T-cell (primary cell): ENCODE results near the gene ZNF221. TPM values are rescaled to one million over a fixed set of nuclear protein-coding genes. Genes with fewer than 3 reads are reported as not detected.
A peak's percentile ranks its signal among the peaks of the same experiment; 100 is the strongest.

Experiments used
- ATAC-seq, 4 experiments: fragments of 200-7000 bp in 3 of 4; fragments of 150-1000 bp in 1 of 4; cut with Tn5 transposase; replicated peaks in 1 of 4; 1 replicate in 3 of 4; 2 replicates in 1 of 4; pipeline ENCODE4 v1.10.0; 2021; ENCODE audit warnings: moderate library complexity in 3 of 4, mild to moderate bottlenecking in 2 of 4, moderate number of reproducible peaks in 1 of 4
- CTCF ChIA-PET, 2 donors: fragments of 300-600 bp; sonication (Branson Sonifier 250); formaldehyde crosslinking; loops; one replicate each; lab custom pipeline; 2022; ENCODE audit warnings: antibody characterized with exemption in 2 of 2; lab: Charles Lee
- POLR2A ChIA-PET, 2 donors: fragments of 300-600 bp; sonication (Branson Sonifier 250); formaldehyde crosslinking; loops; one replicate each; lab custom pipeline; 2022; ENCODE audit warnings: antibody characterized with exemption in 2 of 2; lab: Charles Lee
- DNase-seq, 35 experiments: peaks; one replicate each; pipeline versions ENCODE4 v3.0.0 to v3.0.0-alpha.2; 2013 to 2023
- H3K27ac ChIP-seq: one replicate; pipeline ENCODE4 v1.5.1; 2013; ENCODE audit warnings: low read length
- H3K27me3 ChIP-seq, 2 experiments: replicated peaks in 1 of 2; 1 replicate in 1 of 2; 2 replicates in 1 of 2; pipeline versions ENCODE4 v1.6.1 to v1.7.0; 2013; ENCODE audit warnings: low read length in 1 of 2, mixed read lengths in 1 of 2; ENCODE audit not compliant: control insufficient read depth in 2 of 2, insufficient read depth in 2 of 2; ENCODE audit errors: extremely low read depth in 1 of 2
- H3K36me3 ChIP-seq, 2 donors: 1 replicate in 1 of 2; 2 replicates in 1 of 2; pipeline versions ENCODE4 v1.6.1 to v1.7.0; 2013; ENCODE audit warnings: low read length in 1 of 2; ENCODE audit not compliant: control insufficient read depth in 2 of 2, insufficient read depth in 1 of 2; ENCODE audit errors: extremely low read depth in 1 of 2
- H3K4me1 ChIP-seq, 2 experiments: 1 replicate in 1 of 2; 2 replicates in 1 of 2; pipeline versions ENCODE4 v1.6.1 to v1.7.0; 2013; ENCODE audit warnings: low read length in 2 of 2, mixed read lengths in 1 of 2; ENCODE audit not compliant: insufficient read depth in 2 of 2, control insufficient read depth in 1 of 2; ENCODE audit errors: extremely low read depth in 1 of 2
- H3K4me3 ChIP-seq, 2 donors: 1 replicate in 1 of 2; 2 replicates in 1 of 2; pipeline versions ENCODE4 v1.5.1 to v1.7.0; 2013; ENCODE audit warnings: mild to moderate bottlenecking in 2 of 2, low read length in 1 of 2, moderate library complexity in 1 of 2; ENCODE audit not compliant: control insufficient read depth in 1 of 2; ENCODE audit errors: extremely low read depth in 1 of 2
- H3K9me3 ChIP-seq: 2 replicates; pipeline ENCODE4 v1.7.0; 2013
- H3K27ac Mint-ChIP-seq, 2 donors: one replicate each; pipeline ENCODE4 v1.8.0; 2020 to 2021; ENCODE audit warnings: mild to moderate bottlenecking in 2 of 2, mixed read lengths in 2 of 2
- H3K27me3 Mint-ChIP-seq, 2 donors: one replicate each; pipeline ENCODE4 v1.8.0; 2021 to 2022; ENCODE audit warnings: mixed read lengths in 2 of 2
- H3K36me3 Mint-ChIP-seq: one replicate; pipeline ENCODE4 v1.8.0; 2021; ENCODE audit warnings: mixed read lengths
- H3K4me1 Mint-ChIP-seq, 3 donors: one replicate each; pipeline ENCODE4 v1.8.0; 2020 to 2022; ENCODE audit warnings: mixed read lengths in 3 of 3, mild to moderate bottlenecking in 1 of 3
- H3K4me3 Mint-ChIP-seq, 3 donors: one replicate each; pipeline ENCODE4 v1.8.0; 2020 to 2022; ENCODE audit warnings: mild to moderate bottlenecking in 3 of 3, mixed read lengths in 3 of 3, moderate library complexity in 3 of 3
- H3K9me3 Mint-ChIP-seq, 3 donors: one replicate each; pipeline ENCODE4 v1.8.0; 2020 to 2022; ENCODE audit warnings: mixed read lengths in 3 of 3
- WGBS: methylation state at CpG from one replicate; pipeline ENCODE4 v1.1.5; 2013; ENCODE audit warnings: missing lambda C conversion rate; ENCODE audit not compliant: insufficient coverage; 5-methylcytosine and 5-hydroxymethylcytosine counted together
- total RNA-seq, 35 experiments: library from RNA in 6 of 35; stranded (reverse) in 6 of 35; fragments of 120-200 nt in 1 of 35; gene quantifications; one replicate each; pipeline versions ENCODE4 v1.2.1 to v1.2.4 and lab custom pipeline; 2013 to 2026

The ZNF221 gene
- 1 to 10 TPM in 4 of 5 donors, under 1 TPM in 1; 0.77 to 3.0 (median 1.6) TPM for total RNA-seq
- 2.8 TPM for total RNA-seq (2013)
- total RNA-seq (lab: John Stamatoyannopoulos, UW) = 0.08 to 4.2 (median 0.85) reads per million in 29 experiments

DNA sequence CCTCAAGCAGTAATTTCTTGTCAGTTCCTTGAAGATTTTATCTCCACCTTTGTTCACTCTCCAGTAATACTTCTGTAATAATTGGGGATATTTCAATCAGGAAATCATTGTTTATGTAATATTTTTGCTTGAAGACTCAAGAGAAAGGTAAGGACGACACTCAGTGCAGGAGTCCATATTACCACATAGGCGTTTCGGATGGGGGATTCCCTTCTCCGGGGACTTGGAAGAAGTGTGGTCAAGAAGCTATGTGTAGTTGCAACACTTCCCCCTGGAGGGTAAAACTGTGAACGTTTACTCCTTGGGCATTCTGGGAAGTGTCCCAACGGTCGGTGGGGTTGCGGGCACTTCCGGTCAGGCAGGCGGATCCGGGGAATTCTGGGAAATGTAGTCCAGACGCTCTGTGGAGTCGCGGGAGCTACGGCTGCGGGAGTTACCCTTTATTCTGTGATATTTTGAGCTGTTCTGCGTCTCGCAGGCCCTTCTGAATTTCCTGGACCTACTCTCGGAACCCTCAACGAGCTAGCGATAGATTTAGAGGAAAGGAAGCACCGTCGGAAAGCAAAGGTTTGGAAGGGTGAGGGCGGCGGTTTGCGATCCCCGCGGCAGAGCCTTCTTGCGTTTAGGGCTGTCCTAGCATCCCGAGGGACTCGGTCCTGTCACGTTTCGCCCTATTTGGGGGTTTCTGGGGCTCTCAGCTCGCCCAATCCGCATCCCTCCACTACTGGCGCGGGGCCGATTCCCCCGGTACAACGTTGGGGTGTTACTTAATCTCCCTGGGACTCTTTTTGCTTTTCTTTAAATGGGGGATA lies at the start of gene ZNF221:
Gene ZNF221, plus strand, starts transcription at position 395 of the 812 bp plus-strand sequence. CDS start 11,499 bp downstream, outside the sequence.
- ChIA-PET CTCF (interaction anchor here in 1 of 2 donors (1.3 kb wide), 1 partner anchor 16 kb away, joined by 5 read pairs; the partner anchor contains the start of gene ZNF45), POLR2A (interaction anchor here in 1 of 2 donors (0.6 kb wide), 1 partner anchor 98 kb away, joined by 3 read pairs; no protein-coding TSS in a partner anchor)
- Histone ChIP-seq H3K4me1 (peaks cover 0 to 9% of the 10 kb centered on the region in 2 experiments), H3K27me3 (peaks cover 0 to 4% of the 10 kb centered on the region in 2 experiments), H3K27ac (peak within 1 kb of the TSS; percentile 14), H3K9me3 (no peaks in the 10 kb centered on the region), H3K36me3 (no peaks in the 10 kb centered on the region), H3K4me3 (peak within 1 kb of the TSS; percentile 73 to 75)
- H3K4me3 Mint-ChIP-seq = peak within 1 kb of the TSS; percentile 95 to 97 (median 96)
- H3K27me3 Mint-ChIP-seq = peaks cover 22 to 30% of the 10 kb centered on the region in 2 donors
- peaks cover 10 to 14% (median 12%) of the 10 kb centered on the region in 3 donors for H3K4me1 Mint-ChIP-seq
- peak within 1 kb of the TSS; percentile 84 to 89 for H3K27ac Mint-ChIP-seq
- peaks cover 26% of the 10 kb centered on the region for H3K36me3 Mint-ChIP-seq
- ATAC-seq (peak; percentile 55 to 87 (median 79)), DNase-seq (peak in 32 of 35 experiments; percentile 1 to 73 (median 20))
- H3K9me3 Mint-ChIP-seq = peaks cover 24 to 50% (median 31%) of the 10 kb centered on the region in 3 donors
- WGBS = 4% methylated on average over 22 of the region's 40 CpGs

DNA sequence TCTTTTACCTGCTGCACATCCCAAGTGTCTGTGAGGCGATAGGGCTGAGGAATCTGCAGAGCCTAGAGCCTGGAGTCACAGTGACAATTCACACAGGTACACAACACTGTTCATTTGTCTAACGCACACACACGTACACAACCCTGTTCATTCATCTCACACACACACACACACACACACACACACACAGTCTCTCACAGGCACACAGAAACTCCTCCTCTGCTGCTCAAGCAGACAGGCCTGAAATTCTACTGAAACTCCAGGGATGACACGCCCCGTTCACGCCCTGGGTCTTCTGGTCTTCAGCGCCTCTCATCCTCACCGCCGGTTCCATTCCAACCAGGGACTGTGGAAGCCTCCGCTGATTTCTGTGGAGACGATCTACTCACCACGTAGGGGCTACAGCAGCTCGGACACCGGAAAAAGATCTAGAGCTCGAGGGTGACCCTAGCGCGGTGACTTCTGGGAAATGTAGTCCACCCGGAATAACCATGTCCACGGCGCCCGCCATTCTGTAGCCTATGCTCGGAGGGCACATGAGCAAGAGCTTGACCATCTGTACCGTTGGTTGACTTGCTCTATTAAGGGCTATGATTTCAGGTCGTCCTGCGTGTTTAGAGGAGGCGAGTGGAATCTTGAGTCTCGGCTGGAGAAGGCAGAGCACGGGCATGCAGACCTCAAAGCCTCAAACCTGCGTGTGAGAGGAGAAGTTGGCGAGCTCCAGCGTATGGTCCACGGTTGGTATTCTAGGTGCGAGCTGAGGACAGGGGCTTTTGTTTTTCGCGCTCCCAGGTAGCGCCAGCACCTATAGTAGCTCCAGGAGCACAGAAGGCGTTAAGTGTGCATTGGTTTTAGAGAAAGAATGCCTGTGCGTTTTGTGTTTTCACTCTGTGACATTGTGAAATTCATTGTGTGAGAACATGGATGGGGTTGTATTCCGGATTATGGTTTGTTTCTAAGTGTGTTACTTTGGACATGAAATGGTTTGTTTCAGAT lies 49.3 kb upstream of the ZNF221 start:
- peak overlapping the region; percentile 90 to 96 (median 90) for H3K4me3 Mint-ChIP-seq
- 19% methylated on average over 37 of the region's 39 CpGs for WGBS
- H3K36me3 Mint-ChIP-seq = peaks cover 53% of the 10 kb centered on the region
- ChIA-PET CTCF (interaction anchor here in 1 of 2 donors (0.6 kb wide), 1 partner anchor 74 kb away, joined by 3 read pairs; no protein-coding TSS in a partner anchor), POLR2A (no interaction called here)
- peaks cover 41 to 67% (median 45%) of the 10 kb centered on the region in 3 donors for H3K9me3 Mint-ChIP-seq
- Histone ChIP-seq H3K4me3 (peak overlapping the region; percentile 64 to 93), H3K9me3 (peaks cover 12% of the 10 kb centered on the region), H3K4me1 (peaks cover 5 to 16% of the 10 kb centered on the region in 2 experiments), H3K36me3 (no peaks in the 10 kb centered on the region), H3K27ac (peak overlapping the region; percentile 36), H3K27me3 (no peaks in the 10 kb centered on the region)
- ATAC-seq (peak; percentile 86 to 98 (median 94)), DNase-seq (peak in 34 of 35 experiments; percentile 16 to 72 (median 42))
- no peaks in the 10 kb centered on the region for H3K27me3 Mint-ChIP-seq
- H3K27ac Mint-ChIP-seq = peak overlapping the region; percentile 38 to 87
- H3K4me1 Mint-ChIP-seq = peaks cover 24 to 26% (median 26%) of the 10 kb centered on the region in 3 donors

- peak overlapping the region; percentile 90 to 96 (median 90) for H3K4me3 Mint-ChIP-seq
- ChIA-PET POLR2A (no interaction called here), CTCF (no interaction called here)
- H3K9me3 Mint-ChIP-seq = peaks cover 47 to 71% (median 50%) of the 10 kb centered on the region in 3 donors
- peaks cover 5 to 16% of the 10 kb centered on the region in 2 experiments for H3K4me1 ChIP-seq
- peaks cover 14% of the 10 kb centered on the region for H3K9me3 ChIP-seq
- H3K27me3 ChIP-seq = no peaks in the 10 kb centered on the region
- no peak overlapping the region for H3K27ac Mint-ChIP-seq
- ATAC-seq (no peak), DNase-seq (no peak)
- H3K36me3 ChIP-seq = no peaks in the 10 kb centered on the region
- WGBS = 73% methylated on average over 1 of the region's 4 CpGs
- no peaks in the 10 kb centered on the region for H3K27me3 Mint-ChIP-seq
- no peak overlapping the region for H3K4me3 ChIP-seq
- peaks cover 24 to 26% (median 26%) of the 10 kb centered on the region in 3 donors for H3K4me1 Mint-ChIP-seq
- peaks cover 54% of the 10 kb centered on the region for H3K36me3 Mint-ChIP-seq
- no peak overlapping the region for H3K27ac ChIP-seq
Measured at GRCh38 chr19:43902399-43902798, 48.6 kb upstream of the ZNF221 start.

- ATAC-seq (no peak), DNase-seq (no peak)
- no peak overlapping the region for H3K27ac ChIP-seq
- Mint-ChIP-seq H3K27ac (no peak overlapping the region), H3K36me3 (peaks cover 38% of the 10 kb centered on the region), H3K27me3 (no peaks in the 10 kb centered on the region), H3K4me3 (no peak overlapping the region), H3K9me3 (peaks cover 57 to 73% (median 62%) of the 10 kb centered on the region in 3 donors), H3K4me1 (peaks cover 16 to 17% (median 17%) of the 10 kb centered on the region in 3 donors)
- ChIA-PET POLR2A (no interaction called here), CTCF (no interaction called here)
- 96% methylated on average over 5 of the region's 5 CpGs for WGBS
- peaks cover 18% of the 10 kb centered on the region for H3K9me3 ChIP-seq
- no peaks in the 10 kb centered on the region for H3K36me3 ChIP-seq
- no peak overlapping the region for H3K4me3 ChIP-seq
- no peaks in the 10 kb centered on the region for H3K27me3 ChIP-seq
- peaks cover 5 to 15% of the 10 kb centered on the region in 2 experiments for H3K4me1 ChIP-seq
Measured at GRCh38 chr19:43905897-43906296, 45.1 kb upstream of the ZNF221 start.

DNA sequence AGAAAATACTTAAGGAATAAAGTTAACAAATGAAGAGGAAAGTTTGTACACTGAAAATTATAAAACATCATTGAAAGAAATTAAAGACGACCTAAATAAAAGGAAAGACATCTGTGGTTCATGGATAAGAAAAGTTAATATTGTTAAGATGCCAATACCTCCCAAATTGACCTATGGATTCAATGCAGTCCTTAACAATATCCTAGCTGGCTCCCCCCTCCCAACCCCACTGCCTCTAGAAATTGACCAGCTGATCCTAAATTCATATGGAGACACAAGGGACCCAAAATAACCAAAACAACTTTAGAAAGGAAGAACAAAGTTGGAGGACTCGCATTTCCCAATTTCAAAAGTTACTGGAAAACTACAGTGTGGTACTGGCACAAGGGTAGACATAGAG lies 44.3 kb upstream of the ZNF221 start:
- CTCF ChIA-PET = no interaction called here
- H3K9me3 ChIP-seq = peaks cover 23% of the 10 kb centered on the region
- no CpG with 5 or more reads among the region's 2 CpGs for WGBS
- Mint-ChIP-seq H3K9me3 (peaks cover 51 to 74% (median 67%) of the 10 kb centered on the region in 3 donors), H3K4me3 (no peak overlapping the region), H3K27me3 (no peaks in the 10 kb centered on the region), H3K36me3 (peaks cover 34% of the 10 kb centered on the region), H3K4me1 (peaks cover 7 to 8% (median 8%) of the 10 kb centered on the region in 3 donors), H3K27ac (no peak overlapping the region)
- no peak for DNase-seq
- H3K4me3 ChIP-seq = no peak overlapping the region
- POLR2A ChIA-PET = no interaction called here
- H3K27me3 ChIP-seq = no peaks in the 10 kb centered on the region
- H3K4me1 ChIP-seq = peaks cover 3 to 6% of the 10 kb centered on the region in 2 experiments
- H3K36me3 ChIP-seq = no peaks in the 10 kb centered on the region
- ATAC-seq = no peak
- no peak overlapping the region for H3K27ac ChIP-seq
